OCI-LY7 (cell line): ENCODE measurements around the gene RBM20.

Experiments
- CTCF ChIP-seq: fragments of 200-600 bp; sonication (generic); conservative IDR thresholded peaks from 2 replicates; pipeline ENCODE4 v1.5.1; 2014; ENCODE audit warnings: mild to moderate bottlenecking, antibody characterized with exemption, low read length, moderate library complexity, mixed read lengths
- EZH2phosphoT487 ChIP-seq: fragments of 200-600 bp; sonication (generic); IDR thresholded peaks from 2 replicates; pipeline ENCODE4 v1.6.1; 2018; ENCODE audit warnings: low read depth, borderline replicate concordance, mild to moderate bottlenecking, mixed run types, antibody characterized with exemption, low read length, moderate library complexity, mixed read lengths

- TF ChIP-seq CTCF (no peak), EZH2phosphoT487 (no peak)
These were observed 133.5 kb downstream of the RBM20 start for GRCh38 chr10:110777661-110778060.
